Panc1 (cell line): Measurements from ENCODE around the gene WSCD1. TPM values are rescaled to one million over a fixed set of nuclear protein-coding genes. Genes with fewer than 3 reads are reported as not detected.

Experiments used
- ATAC-seq: fragments of 200-7000 bp; cut with Tn5 transposase; 2 replicates; pipeline ENCODE4 v1.9.1; 2020; ENCODE audit warnings: mild to moderate bottlenecking, moderate library complexity
- BruUV-seq: library from RNA; stranded (reverse); fragments of 400-500 nt; replicated peaks from 2 replicates; lab custom pipeline; 2021; lab: Mats Ljungman, UMichigan
- CTCF ChIA-PET: fragments of 300-600 bp; sonication (Branson Sonifier 250); formaldehyde crosslinking; loops from one replicate; lab custom pipeline; 2022; ENCODE audit warnings: antibody characterized with exemption; lab: Charles Lee
- POLR2A ChIA-PET: fragments of 300-600 bp; sonication (Branson Sonifier 250); formaldehyde crosslinking; loops from one replicate; lab custom pipeline; 2022; ENCODE audit warnings: antibody characterized with exemption; lab: Charles Lee
- DNase-seq: peaks from one replicate; pipeline ENCODE4 v3.0.0-alpha.2; 2010; ENCODE audit warnings: low read depth, low spot score
- H3K27ac ChIP-seq: 2 replicates; pipeline ENCODE4 v1.5.1; 2011; ENCODE audit warnings: mild to moderate bottlenecking, low read length, inconsistent platforms
- H3K27me3 ChIP-seq: fragments of 200-500 bp; sonication (Bioruptor generic); 2 replicates; pipeline ENCODE4 v1.6.0; 2014; ENCODE audit warnings: low read length, inconsistent platforms; ENCODE audit not compliant: control insufficient read depth, insufficient read depth
- H3K36me3 ChIP-seq: fragments of 200-500 bp; sonication (Bioruptor generic); 2 replicates; pipeline ENCODE4 v1.5.1; 2014; ENCODE audit warnings: inconsistent platforms, mild to moderate bottlenecking, low read length, moderate library complexity; ENCODE audit not compliant: control insufficient read depth, insufficient read depth
- H3K4me1 ChIP-seq: 2 replicates; pipeline ENCODE4 v1.5.1; 2011; ENCODE audit warnings: inconsistent platforms, mild to moderate bottlenecking, low read length, moderate library complexity; ENCODE audit not compliant: control insufficient read depth, insufficient read depth
- H3K4me3 ChIP-seq, 2 experiments: 2 replicates each; pipeline ENCODE4 v1.5.1; 2011 to 2012; ENCODE audit warnings: low read depth in 2 of 2, low read length in 2 of 2, mild to moderate bottlenecking in 2 of 2, inconsistent platforms in 1 of 2, moderate library complexity in 1 of 2
- H3K9me3 ChIP-seq: fragments of 200-500 bp; sonication (Bioruptor generic); 2 replicates; pipeline ENCODE4 v1.5.1; 2014; ENCODE audit warnings: low read depth, mild to moderate bottlenecking, inconsistent platforms, low read length, moderate library complexity; ENCODE audit not compliant: control insufficient read depth, insufficient read depth
- POLR2AphosphoS5 ChIP-seq: IDR thresholded peaks from 2 replicates; pipeline ENCODE4 v1.6.1; 2012; ENCODE audit warnings: mild to moderate bottlenecking, low read depth, low read length, moderate library complexity
- SIN3A ChIP-seq: IDR thresholded peaks from 2 replicates; pipeline ENCODE4 v1.6.1; 2012; ENCODE audit warnings: low read depth, mild to moderate bottlenecking, low read length, moderate library complexity, borderline replicate concordance; ENCODE audit not compliant: insufficient read depth
- TCF7L2 ChIP-seq: IDR thresholded peaks from 2 replicates; pipeline ENCODE4 v1.6.1; 2011; ENCODE audit warnings: mild to moderate bottlenecking, low read depth, low read length, inconsistent platforms
- in situ Hi-C: cut with HindIII; loops from 2 replicates; pipeline ENCODE4 v1.10.0; 2016; ENCODE audit warnings: low sequenced_read_pairs, low pct_unique_long_range_greater_than_20kb
- intact Hi-C: fragments of 100-400 bp; cut with micrococcal nuclease; formaldehyde crosslinking; loops from one replicate; pipeline ENCODE4 v1.10.0; 2022; ENCODE audit not compliant: unreplicated experiment
- total RNA-seq: library from RNA; stranded (reverse); gene quantifications from one replicate; pipeline ENCODE4 v1.2.1, GENCODE V29; 2021; ENCODE audit not compliant: unreplicated experiment
- TF ChIP-seq, protein P1 (sequence below), 2 experiments: IDR thresholded peaks; 2 replicates each; pipeline ENCODE4 v1.6.1; 2011 to 2012; ENCODE audit warnings: low read depth in 2 of 2, control low read depth in 1 of 2, low read length in 1 of 2, mild to moderate bottlenecking in 1 of 2, moderate library complexity in 1 of 2; ENCODE audit not compliant: insufficient read depth in 1 of 2
- TF ChIP-seq, protein P2 (sequence below): fragments of 450-650 bp; IDR thresholded peaks from 2 replicates; pipeline ENCODE4 v1.5.1; 2017; ENCODE audit warnings: mild to moderate bottlenecking

The WSCD1 gene
- total RNA-seq, 1 experiment from 2014 or later, result 0.74 TPM

DNA sequence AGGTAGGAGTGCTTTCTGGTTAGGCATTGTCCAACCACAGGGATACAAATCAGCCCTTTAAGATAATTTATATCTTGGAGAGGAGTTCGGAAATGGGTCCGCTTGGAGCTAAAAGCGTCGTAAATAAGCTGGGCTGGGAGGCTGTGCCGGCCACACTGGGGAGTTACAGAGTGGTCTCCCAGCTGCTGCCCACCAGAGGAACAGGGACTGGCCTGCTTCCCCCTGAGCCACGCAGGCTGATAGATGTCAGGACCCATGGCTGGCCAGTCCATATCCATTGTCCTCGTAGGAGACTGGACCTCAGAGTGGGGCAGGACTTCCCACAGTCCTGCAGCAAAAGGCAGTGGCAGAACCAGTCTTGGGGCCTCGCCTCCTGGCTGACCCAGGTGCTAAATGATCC, 12.6 kb upstream of the WSCD1 start:
- DNase-seq (no peak), ATAC-seq (no peak)
- Histone ChIP-seq H3K9me3 (no peaks in the 10 kb centered on the region), H3K36me3 (no peaks in the 10 kb centered on the region), H3K4me3 (no peak overlapping the region), H3K27ac (no peak overlapping the region), H3K4me1 (no peaks in the 10 kb centered on the region), H3K27me3 (no peaks in the 10 kb centered on the region; the same call in 1 of the 2 replicates)
- BruUV-seq, result no TSS peak
- ChIA-PET CTCF (no interaction called here), POLR2A (no interaction called here)
- intact Hi-C loops (no loop called here), in situ Hi-C loops (no loop called here)
- TF ChIP-seq, protein P1, sequence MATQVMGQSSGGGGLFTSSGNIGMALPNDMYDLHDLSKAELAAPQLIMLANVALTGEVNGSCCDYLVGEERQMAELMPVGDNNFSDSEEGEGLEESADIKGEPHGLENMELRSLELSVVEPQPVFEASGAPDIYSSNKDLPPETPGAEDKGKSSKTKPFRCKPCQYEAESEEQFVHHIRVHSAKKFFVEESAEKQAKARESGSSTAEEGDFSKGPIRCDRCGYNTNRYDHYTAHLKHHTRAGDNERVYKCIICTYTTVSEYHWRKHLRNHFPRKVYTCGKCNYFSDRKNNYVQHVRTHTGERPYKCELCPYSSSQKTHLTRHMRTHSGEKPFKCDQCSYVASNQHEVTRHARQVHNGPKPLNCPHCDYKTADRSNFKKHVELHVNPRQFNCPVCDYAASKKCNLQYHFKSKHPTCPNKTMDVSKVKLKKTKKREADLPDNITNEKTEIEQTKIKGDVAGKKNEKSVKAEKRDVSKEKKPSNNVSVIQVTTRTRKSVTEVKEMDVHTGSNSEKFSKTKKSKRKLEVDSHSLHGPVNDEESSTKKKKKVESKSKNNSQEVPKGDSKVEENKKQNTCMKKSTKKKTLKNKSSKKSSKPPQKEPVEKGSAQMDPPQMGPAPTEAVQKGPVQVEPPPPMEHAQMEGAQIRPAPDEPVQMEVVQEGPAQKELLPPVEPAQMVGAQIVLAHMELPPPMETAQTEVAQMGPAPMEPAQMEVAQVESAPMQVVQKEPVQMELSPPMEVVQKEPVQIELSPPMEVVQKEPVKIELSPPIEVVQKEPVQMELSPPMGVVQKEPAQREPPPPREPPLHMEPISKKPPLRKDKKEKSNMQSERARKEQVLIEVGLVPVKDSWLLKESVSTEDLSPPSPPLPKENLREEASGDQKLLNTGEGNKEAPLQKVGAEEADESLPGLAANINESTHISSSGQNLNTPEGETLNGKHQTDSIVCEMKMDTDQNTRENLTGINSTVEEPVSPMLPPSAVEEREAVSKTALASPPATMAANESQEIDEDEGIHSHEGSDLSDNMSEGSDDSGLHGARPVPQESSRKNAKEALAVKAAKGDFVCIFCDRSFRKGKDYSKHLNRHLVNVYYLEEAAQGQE (IDR thresholded peaks at IDR 0.05; ENCODE audit: insufficient read depth in 1 of 2, low read depth in 2 of 2, low read length in 1 of 2), result no peak
- no peak for TF ChIP-seq TCF7L2
- TF ChIP-seq, protein P2, sequence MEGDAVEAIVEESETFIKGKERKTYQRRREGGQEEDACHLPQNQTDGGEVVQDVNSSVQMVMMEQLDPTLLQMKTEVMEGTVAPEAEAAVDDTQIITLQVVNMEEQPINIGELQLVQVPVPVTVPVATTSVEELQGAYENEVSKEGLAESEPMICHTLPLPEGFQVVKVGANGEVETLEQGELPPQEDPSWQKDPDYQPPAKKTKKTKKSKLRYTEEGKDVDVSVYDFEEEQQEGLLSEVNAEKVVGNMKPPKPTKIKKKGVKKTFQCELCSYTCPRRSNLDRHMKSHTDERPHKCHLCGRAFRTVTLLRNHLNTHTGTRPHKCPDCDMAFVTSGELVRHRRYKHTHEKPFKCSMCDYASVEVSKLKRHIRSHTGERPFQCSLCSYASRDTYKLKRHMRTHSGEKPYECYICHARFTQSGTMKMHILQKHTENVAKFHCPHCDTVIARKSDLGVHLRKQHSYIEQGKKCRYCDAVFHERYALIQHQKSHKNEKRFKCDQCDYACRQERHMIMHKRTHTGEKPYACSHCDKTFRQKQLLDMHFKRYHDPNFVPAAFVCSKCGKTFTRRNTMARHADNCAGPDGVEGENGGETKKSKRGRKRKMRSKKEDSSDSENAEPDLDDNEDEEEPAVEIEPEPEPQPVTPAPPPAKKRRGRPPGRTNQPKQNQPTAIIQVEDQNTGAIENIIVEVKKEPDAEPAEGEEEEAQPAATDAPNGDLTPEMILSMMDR, result no peak
- TF ChIP-seq POLR2AphosphoS5, result no peak
- no peak for TF ChIP-seq SIN3A

DNA sequence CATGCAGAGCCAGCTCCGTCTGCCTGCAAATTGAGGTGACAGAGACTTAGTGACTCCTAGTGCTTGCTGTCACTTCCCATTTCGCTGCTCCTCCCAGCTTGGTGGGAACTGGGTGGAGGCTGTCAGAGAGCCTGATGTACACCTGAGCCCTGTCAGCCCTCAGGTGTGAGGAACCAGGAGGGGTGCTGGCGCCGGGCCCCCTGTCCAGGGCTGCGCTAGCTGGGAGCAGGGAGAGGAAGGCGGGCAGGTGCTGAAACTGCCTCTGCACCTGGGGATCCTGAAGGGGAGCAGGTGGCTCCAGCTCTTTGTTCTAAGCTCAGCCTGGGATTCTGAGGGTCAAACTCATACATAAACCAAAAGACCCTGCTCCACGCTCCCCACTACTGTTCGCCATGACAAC, 10.8 kb upstream of the WSCD1 start:
- DNase-seq (no peak), ATAC-seq (no peak)
- POLR2A ChIA-PET, result no interaction called here
- TF ChIP-seq POLR2AphosphoS5, result no peak
- TF ChIP-seq, protein P1 (IDR thresholded peaks at IDR 0.05; ENCODE audit: insufficient read depth in 1 of 2, low read depth in 2 of 2, low read length in 1 of 2), result no peak
- no TSS peak for BruUV-seq
- Histone ChIP-seq H3K27ac (no peak overlapping the region), H3K9me3 (no peaks in the 10 kb centered on the region), H3K4me1 (no peaks in the 10 kb centered on the region), H3K36me3 (no peaks in the 10 kb centered on the region), H3K4me3 (no peak overlapping the region), H3K27me3 (peaks cover 4% of the 10 kb centered on the region; the same call in 1 of the 2 replicates)
- in situ Hi-C loops (no loop called here), intact Hi-C loops (no loop called here)
- CTCF ChIA-PET, result no interaction called here
